DOHH2 (cell line): ENCODE results near the gene SLC24A1.

ENCODE experiments used
- H3F3A ChIP-seq: fragments of 200-600 bp; sonication (generic), shearing (Covaris generic); 2 replicates; pipeline ENCODE4 v1.6.0; 2016; ENCODE audit warnings: antibody characterized with exemption, mild to moderate bottlenecking; ENCODE audit not compliant: control insufficient read depth, insufficient read depth
- H3K27ac ChIP-seq: fragments of 200-600 bp; sonication (generic); 2 replicates; pipeline ENCODE4 v1.5.1; 2014; ENCODE audit warnings: low read depth, mild to moderate bottlenecking, low read length, moderate library complexity
- H3K27me3 ChIP-seq: fragments of 200-600 bp; sonication (generic); 2 replicates; pipeline ENCODE4 v1.6.1; 2014; ENCODE audit warnings: mild to moderate bottlenecking, low read length, mixed read lengths; ENCODE audit not compliant: control insufficient read depth
- H3K36me3 ChIP-seq: fragments of 200-600 bp; sonication (generic); 2 replicates; pipeline ENCODE4 v1.6.1; 2014; ENCODE audit warnings: mild to moderate bottlenecking, low read length, moderate library complexity, mixed read lengths; ENCODE audit not compliant: control insufficient read depth
- H3K4me1 ChIP-seq: fragments of 200-600 bp; sonication (generic); 2 replicates; pipeline ENCODE4 v1.6.1; 2014; ENCODE audit warnings: mild to moderate bottlenecking, low read length, mixed read lengths; ENCODE audit not compliant: control insufficient read depth
- H3K4me2 ChIP-seq: fragments of 200-600 bp; sonication (generic); 2 replicates; pipeline ENCODE4 v1.6.0; 2014; ENCODE audit warnings: mild to moderate bottlenecking, low read length, moderate library complexity
- H3K4me3 ChIP-seq: fragments of 200-600 bp; sonication (generic); 2 replicates; pipeline ENCODE4 v1.5.1; 2014; ENCODE audit warnings: mild to moderate bottlenecking, low read length, mixed read lengths
- H3K79me2 ChIP-seq: fragments of 200-600 bp; sonication (generic); 2 replicates; pipeline ENCODE4 v1.6.1; 2014; ENCODE audit warnings: mild to moderate bottlenecking, low read length, mixed read lengths; ENCODE audit not compliant: control insufficient read depth
- H3K9me2 ChIP-seq: fragments of 200-600 bp; sonication (generic); replicated peaks from 2 replicates; pipeline ENCODE4 v1.6.1; 2014; ENCODE audit warnings: mild to moderate bottlenecking, low read length, mixed read lengths; ENCODE audit not compliant: control insufficient read depth
- H3K9me3 ChIP-seq: fragments of 200-600 bp; sonication (generic); 2 replicates; pipeline ENCODE4 v1.6.1; 2014; ENCODE audit warnings: antibody characterized with exemption, low read length, mixed read lengths; ENCODE audit not compliant: control insufficient read depth, insufficient read depth
- H4K20me1 ChIP-seq: fragments of 200-600 bp; sonication (generic); 2 replicates; pipeline ENCODE4 v1.6.0; 2014; ENCODE audit warnings: low read depth, mild to moderate bottlenecking, antibody characterized with exemption, low read length, moderate library complexity; ENCODE audit not compliant: control insufficient read depth, insufficient read depth
- EZH2phosphoT487 ChIP-seq: fragments of 200-600 bp; sonication (generic); IDR thresholded peaks from 2 replicates; pipeline ENCODE4 v1.6.1; 2017; ENCODE audit warnings: borderline replicate concordance, mild to moderate bottlenecking, antibody characterized with exemption, low read length, moderate library complexity, mixed read lengths
- TF ChIP-seq, protein P1 (sequence below): fragments of 200-600 bp; sonication (generic); IDR thresholded peaks from one replicate; pipeline ENCODE4 v1.5.1; 2014; ENCODE audit warnings: antibody characterized with exemption, mild to moderate bottlenecking, low read depth, low read length; ENCODE audit not compliant: poor library complexity, severe bottlenecking

Gene SLC24A1

DNA sequence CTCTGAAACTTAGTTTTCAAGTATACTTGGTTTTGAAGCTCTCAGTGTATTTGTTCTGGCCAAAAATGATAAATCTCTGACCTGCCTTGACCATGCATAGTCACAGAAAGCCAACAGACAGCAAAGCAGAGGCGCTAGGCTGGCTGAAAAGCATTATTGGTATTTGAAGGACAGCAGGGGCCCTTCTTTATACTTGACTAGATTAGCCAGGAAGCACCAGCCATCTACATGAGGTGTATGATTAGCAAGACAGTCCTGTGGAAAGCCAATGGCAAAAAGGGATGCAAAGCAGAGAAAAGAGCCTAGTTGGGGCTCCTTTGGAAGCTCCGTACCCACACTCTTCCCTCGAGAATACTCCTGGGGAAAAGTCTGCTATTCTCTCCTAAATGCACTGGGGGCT, 7.8 kb downstream of the SLC24A1 start:
- H3K4me3 ChIP-seq = no peak overlapping the region
- H3K27me3 ChIP-seq = no peaks in the 10 kb centered on the region
- no peaks in the 10 kb centered on the region for H3K79me2 ChIP-seq
- no peak overlapping the region for H3K27ac ChIP-seq
- H3K36me3 ChIP-seq = no peaks in the 10 kb centered on the region
- TF ChIP-seq, protein P1, sequence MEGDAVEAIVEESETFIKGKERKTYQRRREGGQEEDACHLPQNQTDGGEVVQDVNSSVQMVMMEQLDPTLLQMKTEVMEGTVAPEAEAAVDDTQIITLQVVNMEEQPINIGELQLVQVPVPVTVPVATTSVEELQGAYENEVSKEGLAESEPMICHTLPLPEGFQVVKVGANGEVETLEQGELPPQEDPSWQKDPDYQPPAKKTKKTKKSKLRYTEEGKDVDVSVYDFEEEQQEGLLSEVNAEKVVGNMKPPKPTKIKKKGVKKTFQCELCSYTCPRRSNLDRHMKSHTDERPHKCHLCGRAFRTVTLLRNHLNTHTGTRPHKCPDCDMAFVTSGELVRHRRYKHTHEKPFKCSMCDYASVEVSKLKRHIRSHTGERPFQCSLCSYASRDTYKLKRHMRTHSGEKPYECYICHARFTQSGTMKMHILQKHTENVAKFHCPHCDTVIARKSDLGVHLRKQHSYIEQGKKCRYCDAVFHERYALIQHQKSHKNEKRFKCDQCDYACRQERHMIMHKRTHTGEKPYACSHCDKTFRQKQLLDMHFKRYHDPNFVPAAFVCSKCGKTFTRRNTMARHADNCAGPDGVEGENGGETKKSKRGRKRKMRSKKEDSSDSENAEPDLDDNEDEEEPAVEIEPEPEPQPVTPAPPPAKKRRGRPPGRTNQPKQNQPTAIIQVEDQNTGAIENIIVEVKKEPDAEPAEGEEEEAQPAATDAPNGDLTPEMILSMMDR = no peak
- TF ChIP-seq EZH2phosphoT487 = no peak
- H3K9me3 ChIP-seq = no peaks in the 10 kb centered on the region
- H3K4me2 ChIP-seq = no peak overlapping the region
- peaks cover 12% of the 10 kb centered on the region for H3K4me1 ChIP-seq
- no peaks in the 10 kb centered on the region for H4K20me1 ChIP-seq
- H3K9me2 ChIP-seq = no peaks in the 10 kb centered on the region
- H3F3A ChIP-seq = no peaks in the 10 kb centered on the region

DNA sequence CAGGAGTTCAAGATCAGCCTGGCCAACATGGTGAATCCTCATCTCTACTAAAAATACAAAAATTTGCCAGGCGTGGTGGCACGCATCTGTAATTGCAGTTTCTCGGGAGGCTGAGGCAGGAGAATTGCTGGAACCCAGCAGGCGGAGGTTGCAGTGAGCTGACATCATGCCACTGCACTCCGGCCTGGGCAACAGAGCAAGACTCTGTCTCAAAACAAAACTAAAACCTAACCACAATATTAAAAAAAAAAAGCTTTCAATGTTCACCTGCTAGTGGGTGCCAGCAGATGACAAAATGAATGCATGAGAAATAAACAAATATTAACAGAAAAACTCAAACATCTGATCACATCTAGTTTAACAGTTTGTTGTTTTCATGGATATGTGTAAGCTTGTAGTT, 9.0 kb downstream of the SLC24A1 start:
- H3F3A ChIP-seq = no peaks in the 10 kb centered on the region
- no peaks in the 10 kb centered on the region for H3K27me3 ChIP-seq
- H3K9me2 ChIP-seq = no peaks in the 10 kb centered on the region
- no peaks in the 10 kb centered on the region for H3K79me2 ChIP-seq
- no peaks in the 10 kb centered on the region for H3K36me3 ChIP-seq
- no peak overlapping the region for H3K4me3 ChIP-seq
- H3K9me3 ChIP-seq = no peaks in the 10 kb centered on the region
- TF ChIP-seq, protein P1 = no peak
- no peak for TF ChIP-seq EZH2phosphoT487
- H3K4me2 ChIP-seq = no peak overlapping the region
- no peak overlapping the region for H3K27ac ChIP-seq
- H3K4me1 ChIP-seq = peaks cover 12% of the 10 kb centered on the region
- H4K20me1 ChIP-seq = no peaks in the 10 kb centered on the region

DNA sequence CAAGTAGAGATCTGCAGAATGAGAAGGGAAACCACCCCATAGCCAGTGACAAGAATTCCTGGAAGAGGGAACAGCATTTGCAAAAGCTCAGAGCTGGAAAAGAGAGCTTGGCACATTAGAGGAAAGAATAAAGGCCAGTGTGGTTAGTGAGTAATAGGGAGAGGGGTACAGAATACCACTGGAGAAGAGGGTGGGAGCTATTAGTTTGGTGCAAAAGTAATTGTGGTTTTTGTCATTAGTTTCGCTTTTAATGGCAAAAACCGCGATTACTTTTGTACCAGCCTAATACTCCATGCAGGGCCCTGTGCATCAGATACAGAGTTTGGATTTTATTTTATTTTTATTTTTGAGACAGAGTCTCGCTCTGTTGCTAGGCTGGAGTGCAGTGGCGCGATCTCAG, 9.8 kb downstream of the SLC24A1 start:
- Histone ChIP-seq H3K4me1 (peaks cover 12% of the 10 kb centered on the region), H3K9me3 (no peaks in the 10 kb centered on the region), H3K27ac (no peak overlapping the region), H3K4me2 (no peak overlapping the region), H3K27me3 (no peaks in the 10 kb centered on the region), H3K79me2 (no peaks in the 10 kb centered on the region), H3K9me2 (no peaks in the 10 kb centered on the region), H3K4me3 (no peak overlapping the region), H4K20me1 (no peaks in the 10 kb centered on the region), H3K36me3 (no peaks in the 10 kb centered on the region), H3F3A (no peaks in the 10 kb centered on the region)
- TF ChIP-seq, protein P1 = no peak
- TF ChIP-seq EZH2phosphoT487 = no peak

DNA sequence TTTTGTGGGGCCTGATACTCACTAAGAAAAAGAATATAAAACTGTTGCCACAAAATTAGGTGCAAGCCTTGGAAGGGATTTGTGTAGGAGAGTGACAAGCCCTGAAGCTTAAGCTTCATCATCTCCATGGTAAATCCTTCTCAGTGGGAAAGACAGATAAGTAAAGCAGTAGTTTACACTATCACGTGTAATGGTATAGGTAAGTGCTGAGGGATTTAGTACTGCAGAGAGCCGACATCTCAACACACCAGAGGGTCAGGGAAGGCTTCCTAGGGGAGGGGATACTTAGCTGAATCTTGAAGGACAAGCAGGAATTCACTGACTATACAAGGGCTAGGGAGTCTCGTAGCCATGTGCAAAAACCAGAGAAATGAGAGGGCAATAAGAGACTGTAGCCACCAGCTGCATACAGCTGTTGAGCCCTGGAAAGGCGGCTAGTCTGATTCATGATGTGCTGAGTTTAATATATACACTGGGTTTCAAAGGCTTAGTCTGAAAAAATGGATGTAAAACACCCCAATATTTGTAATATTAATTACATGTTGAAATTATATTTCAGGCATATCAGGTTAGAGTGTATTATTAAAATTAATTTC, 11.1 kb downstream of the SLC24A1 start:
- Histone ChIP-seq H3K36me3 (no peaks in the 10 kb centered on the region), H3K9me3 (no peaks in the 10 kb centered on the region), H3K27me3 (no peaks in the 10 kb centered on the region), H3K27ac (no peak overlapping the region), H3K4me3 (no peak overlapping the region), H3K9me2 (no peaks in the 10 kb centered on the region), H3K4me1 (peaks cover 12% of the 10 kb centered on the region), H4K20me1 (no peaks in the 10 kb centered on the region), H3K4me2 (no peak overlapping the region), H3K79me2 (no peaks in the 10 kb centered on the region), H3F3A (no peaks in the 10 kb centered on the region)
- TF ChIP-seq, protein P1 = no peak
- no peak for TF ChIP-seq EZH2phosphoT487
